SK-N-SH (cell line): ENCODE measurements around the gene CSNK1A1L.

Experiments
- CHD2 ChIP-seq: fragments of 150-350 bp; IDR thresholded peaks from 2 replicates; pipeline ENCODE4 v1.6.1; 2018; ENCODE audit warnings: low read length; ENCODE audit not compliant: partially characterized antibody
- EP300 ChIP-seq, 2 experiments: IDR thresholded peaks; 2 replicates each; pipeline versions ENCODE4 v1.4.0 to v1.6.1; 2012; ENCODE audit warnings: borderline replicate concordance in 1 of 2, low read depth in 1 of 2, low read length in 1 of 2
- GATA2 ChIP-seq: sonication (generic); formaldehyde crosslinking; IDR thresholded peaks from 2 replicates; pipeline ENCODE4 v1.5.0; 2020; ENCODE audit warnings: mild to moderate bottlenecking, missing genetic modification reagents
- MAX ChIP-seq: IDR thresholded peaks from 2 replicates; pipeline ENCODE4 v1.4.0; 2012; ENCODE audit warnings: low read depth
- RAD21 ChIP-seq: IDR thresholded peaks from 2 replicates; pipeline ENCODE4 v1.6.1; 2012; ENCODE audit warnings: mild to moderate bottlenecking, low read length
- RFX5 ChIP-seq: IDR thresholded peaks from 2 replicates; pipeline ENCODE4 v1.6.1; 2012; ENCODE audit warnings: mild to moderate bottlenecking, improper control_type of control experiment, low read length
- SMC3 ChIP-seq: IDR thresholded peaks from 2 replicates; pipeline ENCODE4 v1.6.1; 2012; ENCODE audit warnings: low read depth, low read length, improper control_type of control experiment
- TCF12 ChIP-seq: IDR thresholded peaks from 2 replicates; pipeline ENCODE4 v1.4.0; 2012
- USF2 ChIP-seq: fragments of 150-350 bp; IDR thresholded peaks from 2 replicates; pipeline ENCODE4 v1.6.1; 2017; ENCODE audit warnings: antibody characterized with exemption, low read length, low read depth, borderline replicate concordance
- YY1 ChIP-seq: IDR thresholded peaks from 2 replicates; pipeline ENCODE4 v1.4.0; 2012; ENCODE audit warnings: low read depth, mild to moderate bottlenecking
- TF ChIP-seq, protein P1 (sequence below): IDR thresholded peaks from 2 replicates; pipeline ENCODE4 v1.6.1; 2012; ENCODE audit warnings: mild to moderate bottlenecking, low read depth, low read length, moderate library complexity
- TF ChIP-seq, protein P2 (sequence below): fragments of 200-600 bp; sonication (generic); IDR thresholded peaks from 2 replicates; pipeline ENCODE4 v1.6.1; 2017; ENCODE audit warnings: antibody characterized with exemption, mild to moderate bottlenecking, moderate library complexity
- TF ChIP-seq, protein P3 (sequence below): fragments of 150-350 bp; IDR thresholded peaks from 2 replicates; pipeline ENCODE4 v1.6.1; 2016; ENCODE audit warnings: mild to moderate bottlenecking, low read depth, low read length

DNA sequence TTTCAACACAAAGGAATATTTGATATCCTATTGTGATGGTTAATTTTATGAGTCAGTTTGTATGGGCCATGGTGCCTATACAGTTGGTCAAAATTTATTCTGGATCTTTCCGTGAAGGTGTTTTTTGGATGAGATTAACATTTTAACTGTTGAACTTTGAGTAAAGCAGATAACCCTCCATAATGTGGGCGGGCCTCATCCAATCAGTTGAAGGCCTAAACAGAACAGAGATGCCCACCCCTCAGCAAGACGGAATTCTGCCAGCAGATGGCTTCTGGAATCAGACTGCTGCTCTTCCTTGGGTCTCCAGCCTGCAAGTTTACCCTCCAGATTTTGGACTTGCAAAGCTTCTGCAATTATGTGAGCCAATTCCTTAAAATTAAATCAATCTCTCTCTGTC lies 16.0 kb downstream of the CSNK1A1L start:
- TF ChIP-seq, protein P1, sequence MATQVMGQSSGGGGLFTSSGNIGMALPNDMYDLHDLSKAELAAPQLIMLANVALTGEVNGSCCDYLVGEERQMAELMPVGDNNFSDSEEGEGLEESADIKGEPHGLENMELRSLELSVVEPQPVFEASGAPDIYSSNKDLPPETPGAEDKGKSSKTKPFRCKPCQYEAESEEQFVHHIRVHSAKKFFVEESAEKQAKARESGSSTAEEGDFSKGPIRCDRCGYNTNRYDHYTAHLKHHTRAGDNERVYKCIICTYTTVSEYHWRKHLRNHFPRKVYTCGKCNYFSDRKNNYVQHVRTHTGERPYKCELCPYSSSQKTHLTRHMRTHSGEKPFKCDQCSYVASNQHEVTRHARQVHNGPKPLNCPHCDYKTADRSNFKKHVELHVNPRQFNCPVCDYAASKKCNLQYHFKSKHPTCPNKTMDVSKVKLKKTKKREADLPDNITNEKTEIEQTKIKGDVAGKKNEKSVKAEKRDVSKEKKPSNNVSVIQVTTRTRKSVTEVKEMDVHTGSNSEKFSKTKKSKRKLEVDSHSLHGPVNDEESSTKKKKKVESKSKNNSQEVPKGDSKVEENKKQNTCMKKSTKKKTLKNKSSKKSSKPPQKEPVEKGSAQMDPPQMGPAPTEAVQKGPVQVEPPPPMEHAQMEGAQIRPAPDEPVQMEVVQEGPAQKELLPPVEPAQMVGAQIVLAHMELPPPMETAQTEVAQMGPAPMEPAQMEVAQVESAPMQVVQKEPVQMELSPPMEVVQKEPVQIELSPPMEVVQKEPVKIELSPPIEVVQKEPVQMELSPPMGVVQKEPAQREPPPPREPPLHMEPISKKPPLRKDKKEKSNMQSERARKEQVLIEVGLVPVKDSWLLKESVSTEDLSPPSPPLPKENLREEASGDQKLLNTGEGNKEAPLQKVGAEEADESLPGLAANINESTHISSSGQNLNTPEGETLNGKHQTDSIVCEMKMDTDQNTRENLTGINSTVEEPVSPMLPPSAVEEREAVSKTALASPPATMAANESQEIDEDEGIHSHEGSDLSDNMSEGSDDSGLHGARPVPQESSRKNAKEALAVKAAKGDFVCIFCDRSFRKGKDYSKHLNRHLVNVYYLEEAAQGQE, result no peak
- TF ChIP-seq SMC3 (no peak), GATA2 (CRISPR knock-in tag) (no peak), EP300 (IDR thresholded peaks at IDR 0.05; ENCODE audit: borderline replicate concordance in 1 of 2, low read depth in 1 of 2, low read length in 1 of 2) (no peak), TCF12 (no peak), MAX (no peak), RAD21 (no peak), YY1 (no peak), RFX5 (no peak), CHD2 (no peak), USF2 (no peak)
- TF ChIP-seq, protein P2, sequence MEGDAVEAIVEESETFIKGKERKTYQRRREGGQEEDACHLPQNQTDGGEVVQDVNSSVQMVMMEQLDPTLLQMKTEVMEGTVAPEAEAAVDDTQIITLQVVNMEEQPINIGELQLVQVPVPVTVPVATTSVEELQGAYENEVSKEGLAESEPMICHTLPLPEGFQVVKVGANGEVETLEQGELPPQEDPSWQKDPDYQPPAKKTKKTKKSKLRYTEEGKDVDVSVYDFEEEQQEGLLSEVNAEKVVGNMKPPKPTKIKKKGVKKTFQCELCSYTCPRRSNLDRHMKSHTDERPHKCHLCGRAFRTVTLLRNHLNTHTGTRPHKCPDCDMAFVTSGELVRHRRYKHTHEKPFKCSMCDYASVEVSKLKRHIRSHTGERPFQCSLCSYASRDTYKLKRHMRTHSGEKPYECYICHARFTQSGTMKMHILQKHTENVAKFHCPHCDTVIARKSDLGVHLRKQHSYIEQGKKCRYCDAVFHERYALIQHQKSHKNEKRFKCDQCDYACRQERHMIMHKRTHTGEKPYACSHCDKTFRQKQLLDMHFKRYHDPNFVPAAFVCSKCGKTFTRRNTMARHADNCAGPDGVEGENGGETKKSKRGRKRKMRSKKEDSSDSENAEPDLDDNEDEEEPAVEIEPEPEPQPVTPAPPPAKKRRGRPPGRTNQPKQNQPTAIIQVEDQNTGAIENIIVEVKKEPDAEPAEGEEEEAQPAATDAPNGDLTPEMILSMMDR, result no peak
- TF ChIP-seq, protein P3, sequence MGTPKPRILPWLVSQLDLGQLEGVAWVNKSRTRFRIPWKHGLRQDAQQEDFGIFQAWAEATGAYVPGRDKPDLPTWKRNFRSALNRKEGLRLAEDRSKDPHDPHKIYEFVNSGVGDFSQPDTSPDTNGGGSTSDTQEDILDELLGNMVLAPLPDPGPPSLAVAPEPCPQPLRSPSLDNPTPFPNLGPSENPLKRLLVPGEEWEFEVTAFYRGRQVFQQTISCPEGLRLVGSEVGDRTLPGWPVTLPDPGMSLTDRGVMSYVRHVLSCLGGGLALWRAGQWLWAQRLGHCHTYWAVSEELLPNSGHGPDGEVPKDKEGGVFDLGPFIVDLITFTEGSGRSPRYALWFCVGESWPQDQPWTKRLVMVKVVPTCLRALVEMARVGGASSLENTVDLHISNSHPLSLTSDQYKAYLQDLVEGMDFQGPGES, result no peak
